ENCODE results near the gene RGS6.

Gene RGS6

GRCh38 chr14:72594099-72594901, 662.1 kb downstream of the RGS6 start:
- H3K36me3 ChIP-seq (ENCODE audit: control insufficient read depth, insufficient read depth, low read length) = no peaks in the 10 kb centered on the region
- no peaks in the 10 kb centered on the region for H3K27me3 ChIP-seq (replicated peaks; ENCODE audit: control insufficient read depth, insufficient read depth, low read length)
- H3K4me3 ChIP-seq (replicated peaks; ENCODE audit: low read depth, low read length) = no peak overlapping the region
- DNase-seq (ENCODE audit: extremely low read depth, insufficient read length) = peak; percentile 31
- TF ChIP-seq, protein P1, sequence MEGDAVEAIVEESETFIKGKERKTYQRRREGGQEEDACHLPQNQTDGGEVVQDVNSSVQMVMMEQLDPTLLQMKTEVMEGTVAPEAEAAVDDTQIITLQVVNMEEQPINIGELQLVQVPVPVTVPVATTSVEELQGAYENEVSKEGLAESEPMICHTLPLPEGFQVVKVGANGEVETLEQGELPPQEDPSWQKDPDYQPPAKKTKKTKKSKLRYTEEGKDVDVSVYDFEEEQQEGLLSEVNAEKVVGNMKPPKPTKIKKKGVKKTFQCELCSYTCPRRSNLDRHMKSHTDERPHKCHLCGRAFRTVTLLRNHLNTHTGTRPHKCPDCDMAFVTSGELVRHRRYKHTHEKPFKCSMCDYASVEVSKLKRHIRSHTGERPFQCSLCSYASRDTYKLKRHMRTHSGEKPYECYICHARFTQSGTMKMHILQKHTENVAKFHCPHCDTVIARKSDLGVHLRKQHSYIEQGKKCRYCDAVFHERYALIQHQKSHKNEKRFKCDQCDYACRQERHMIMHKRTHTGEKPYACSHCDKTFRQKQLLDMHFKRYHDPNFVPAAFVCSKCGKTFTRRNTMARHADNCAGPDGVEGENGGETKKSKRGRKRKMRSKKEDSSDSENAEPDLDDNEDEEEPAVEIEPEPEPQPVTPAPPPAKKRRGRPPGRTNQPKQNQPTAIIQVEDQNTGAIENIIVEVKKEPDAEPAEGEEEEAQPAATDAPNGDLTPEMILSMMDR (IDR thresholded peaks at IDR 0.05; ENCODE audit: insufficient read depth, low read length, poor library complexity, severe bottlenecking) = no peak

DNA sequence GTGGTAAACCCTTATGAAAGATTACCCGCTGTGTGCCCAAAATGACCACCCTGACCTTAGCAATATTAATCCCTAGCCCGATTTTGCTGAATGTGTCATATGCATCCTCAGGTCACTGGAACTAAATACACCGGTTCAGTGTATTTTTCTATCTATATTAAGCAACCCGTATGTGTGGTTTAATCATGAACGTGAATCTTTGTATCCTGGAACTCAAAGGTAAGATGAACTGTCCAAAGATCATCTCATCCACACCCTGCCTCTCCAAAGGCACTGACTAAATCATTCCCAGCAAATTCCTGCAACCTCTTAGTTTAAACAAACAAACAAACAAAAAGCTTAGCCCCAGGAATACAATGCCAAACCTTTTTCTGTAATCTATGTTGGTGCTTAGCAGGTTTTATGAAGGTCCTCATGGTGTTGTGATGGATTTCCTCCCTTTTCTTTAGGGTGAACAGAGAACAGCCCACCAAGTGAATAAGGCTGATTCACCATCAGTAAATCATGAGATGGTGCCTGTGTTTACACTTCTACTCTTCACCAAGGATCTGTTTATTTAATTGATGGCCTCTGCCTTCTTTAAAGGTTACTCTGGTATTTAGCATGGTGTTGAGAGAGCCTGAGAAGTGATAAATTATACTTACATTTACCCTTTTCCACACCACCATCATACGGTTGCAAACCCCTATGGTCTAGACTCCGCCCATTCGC, 663.1 kb downstream of the RGS6 start:
- no peaks in the 10 kb centered on the region for H3K27me3 ChIP-seq (replicated peaks; ENCODE audit: control insufficient read depth, insufficient read depth, low read length)
- DNase-seq (ENCODE audit: extremely low read depth, insufficient read length) = no peak
- H3K4me3 ChIP-seq (replicated peaks; ENCODE audit: low read depth, low read length) = no peak overlapping the region
- H3K36me3 ChIP-seq (ENCODE audit: control insufficient read depth, insufficient read depth, low read length) = no peaks in the 10 kb centered on the region
- TF ChIP-seq, protein P1 (IDR thresholded peaks at IDR 0.05; ENCODE audit: insufficient read depth, low read length, poor library complexity, severe bottlenecking) = no peak

DNA sequence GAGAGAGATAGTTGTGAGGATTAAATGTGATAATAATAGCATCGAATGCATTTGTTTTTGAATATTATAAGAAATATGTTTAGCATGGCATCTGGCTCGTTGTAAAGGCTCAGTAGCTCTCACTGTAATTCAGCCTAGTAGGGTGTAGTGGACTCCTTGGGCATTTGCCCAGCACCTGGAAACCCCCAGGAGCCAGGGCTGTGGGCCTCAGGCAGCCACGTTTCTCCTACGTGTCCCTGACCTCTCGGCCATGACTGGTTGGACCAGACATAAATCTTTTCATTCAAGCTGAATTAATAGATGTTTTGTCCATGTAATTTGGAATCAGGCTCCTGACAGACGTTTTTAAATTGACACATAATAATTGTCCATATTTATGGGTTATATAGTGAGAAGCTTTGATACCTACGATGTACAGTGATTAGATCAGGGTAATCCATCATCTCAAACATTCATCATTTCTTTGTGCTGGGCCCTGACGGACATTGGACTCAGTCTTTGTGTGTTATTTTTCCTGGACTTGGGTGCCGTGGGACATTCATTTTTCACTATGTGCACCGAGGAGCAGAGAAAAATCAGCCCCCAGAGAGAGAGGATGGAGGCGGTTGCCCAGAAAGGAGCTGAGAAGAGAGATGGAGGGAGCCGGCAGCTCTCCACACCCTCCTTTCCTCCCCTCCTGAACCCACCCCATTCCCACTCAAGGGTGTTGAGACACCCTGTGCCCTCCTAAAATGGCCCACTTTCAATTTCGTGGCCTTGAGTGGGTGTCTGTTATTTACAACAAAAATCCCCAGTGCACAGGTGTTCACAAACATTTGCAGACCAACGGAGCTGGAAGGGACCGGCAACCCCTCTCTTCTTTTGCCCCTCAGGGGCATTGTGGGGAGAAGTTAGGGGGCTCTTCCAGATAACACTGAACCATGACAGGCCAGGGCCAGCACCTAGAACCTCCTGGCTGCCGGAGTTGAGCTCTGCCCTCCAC, 665.3 kb downstream of the RGS6 start:
- no peak for DNase-seq (ENCODE audit: extremely low read depth, insufficient read length)
- TF ChIP-seq, protein P1 (IDR thresholded peaks at IDR 0.05; ENCODE audit: insufficient read depth, low read length, poor library complexity, severe bottlenecking) = no peak
- H3K4me3 ChIP-seq (replicated peaks; ENCODE audit: low read depth, low read length) = no peak overlapping the region
- H3K36me3 ChIP-seq (ENCODE audit: control insufficient read depth, insufficient read depth, low read length) = no peaks in the 10 kb centered on the region
- H3K27me3 ChIP-seq (replicated peaks; ENCODE audit: control insufficient read depth, insufficient read depth, low read length) = no peaks in the 10 kb centered on the region

DNA sequence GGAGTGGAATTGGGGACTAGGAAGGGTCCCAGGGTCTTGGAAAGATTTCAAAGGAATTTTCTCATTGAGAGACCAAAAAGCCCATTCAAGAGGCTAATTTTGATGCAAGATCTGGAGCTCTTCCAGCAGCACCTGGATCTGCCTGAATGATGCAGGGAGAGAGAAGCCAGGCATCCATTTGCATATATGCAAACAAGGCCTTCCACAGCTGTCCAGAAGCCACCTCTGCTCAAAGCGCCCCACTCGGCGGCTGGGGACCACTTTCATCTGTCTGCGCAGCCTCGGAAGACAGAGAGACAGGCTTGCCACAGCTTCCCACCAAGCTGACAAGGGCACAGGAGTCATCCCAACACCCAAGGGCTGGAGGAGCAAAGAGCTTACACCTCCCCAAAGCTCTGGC, 666.1 kb downstream of the RGS6 start:
- H3K36me3 ChIP-seq (ENCODE audit: control insufficient read depth, insufficient read depth, low read length) = no peaks in the 10 kb centered on the region
- H3K27me3 ChIP-seq (replicated peaks; ENCODE audit: control insufficient read depth, insufficient read depth, low read length) = no peaks in the 10 kb centered on the region
- peak; percentile 34 for DNase-seq (ENCODE audit: extremely low read depth, insufficient read length)
- no peak overlapping the region for H3K4me3 ChIP-seq (replicated peaks; ENCODE audit: low read depth, low read length)
- TF ChIP-seq, protein P1 (IDR thresholded peaks at IDR 0.05; ENCODE audit: insufficient read depth, low read length, poor library complexity, severe bottlenecking) = peak; percentile 37

DNA sequence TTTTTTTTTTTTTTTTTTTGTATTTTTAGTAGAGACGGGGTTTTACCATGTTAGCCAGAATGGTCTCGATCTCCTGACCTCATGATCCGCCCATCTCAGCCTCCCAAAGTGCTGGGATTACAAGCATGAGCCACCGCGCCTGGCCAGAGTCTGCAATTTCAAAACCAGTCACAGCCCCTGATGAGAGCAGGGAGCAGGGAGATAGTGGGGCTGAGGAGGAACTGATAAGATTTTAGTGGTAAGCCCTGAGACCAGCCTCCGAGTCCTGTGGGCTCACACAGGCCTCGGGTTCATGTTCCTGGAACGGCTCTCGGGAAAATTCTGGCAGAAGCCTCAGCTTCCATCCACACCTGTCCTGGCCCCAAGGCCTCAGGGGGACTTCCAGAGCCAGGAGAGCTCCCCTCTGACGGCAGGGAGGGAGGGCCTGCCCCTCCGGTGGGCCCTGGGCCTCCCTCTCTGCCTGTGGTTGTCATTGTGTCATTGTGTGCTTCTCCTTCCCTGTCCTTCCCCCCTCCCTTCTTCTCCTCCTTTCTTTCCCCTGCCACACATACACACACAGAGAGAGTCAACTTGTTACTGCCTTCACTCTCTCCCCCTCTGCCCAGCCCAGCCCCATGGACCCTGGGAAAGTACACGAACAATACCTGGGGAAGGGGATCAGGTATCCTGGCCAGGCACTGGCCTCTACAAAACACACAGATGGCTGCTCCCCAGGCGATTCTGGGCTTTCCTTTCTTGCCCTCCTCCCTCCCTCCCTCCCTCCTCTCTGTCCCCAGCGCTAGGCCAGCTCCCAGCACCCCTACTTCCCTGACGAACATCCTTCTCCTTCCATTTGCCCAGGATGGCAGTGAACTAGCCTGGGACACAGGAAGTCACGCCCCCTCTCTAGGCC, 667.6 kb downstream of the RGS6 start:
- Histone ChIP-seq H3K27me3 (replicated peaks; ENCODE audit: control insufficient read depth, insufficient read depth, low read length) (no peaks in the 10 kb centered on the region), H3K4me3 (replicated peaks; ENCODE audit: low read depth, low read length) (no peak overlapping the region), H3K36me3 (ENCODE audit: control insufficient read depth, insufficient read depth, low read length) (no peaks in the 10 kb centered on the region)
- no peak for DNase-seq (ENCODE audit: extremely low read depth, insufficient read length)
- TF ChIP-seq, protein P1 (IDR thresholded peaks at IDR 0.05; ENCODE audit: insufficient read depth, low read length, poor library complexity, severe bottlenecking) = no peak
